HG03060 (cell line): ENCODE data around the gene FGD6.
A peak's percentile ranks its signal among the peaks of the same experiment; 100 is the strongest.
"Not testable (repeated sequence)": the region's sequence is repeated elsewhere in the genome, so short reads cannot be mapped to it uniquely, and the experiment has no call there.

Experiments used
- ATAC-seq: cut with Tn5 transposase; IDR thresholded peaks from one replicate; pipeline ENCODE4 v1.9.1; 2021; ENCODE audit warnings: low read depth, moderate number of reproducible peaks; ENCODE audit not compliant: unreplicated experiment

FGD6 gene

DNA sequence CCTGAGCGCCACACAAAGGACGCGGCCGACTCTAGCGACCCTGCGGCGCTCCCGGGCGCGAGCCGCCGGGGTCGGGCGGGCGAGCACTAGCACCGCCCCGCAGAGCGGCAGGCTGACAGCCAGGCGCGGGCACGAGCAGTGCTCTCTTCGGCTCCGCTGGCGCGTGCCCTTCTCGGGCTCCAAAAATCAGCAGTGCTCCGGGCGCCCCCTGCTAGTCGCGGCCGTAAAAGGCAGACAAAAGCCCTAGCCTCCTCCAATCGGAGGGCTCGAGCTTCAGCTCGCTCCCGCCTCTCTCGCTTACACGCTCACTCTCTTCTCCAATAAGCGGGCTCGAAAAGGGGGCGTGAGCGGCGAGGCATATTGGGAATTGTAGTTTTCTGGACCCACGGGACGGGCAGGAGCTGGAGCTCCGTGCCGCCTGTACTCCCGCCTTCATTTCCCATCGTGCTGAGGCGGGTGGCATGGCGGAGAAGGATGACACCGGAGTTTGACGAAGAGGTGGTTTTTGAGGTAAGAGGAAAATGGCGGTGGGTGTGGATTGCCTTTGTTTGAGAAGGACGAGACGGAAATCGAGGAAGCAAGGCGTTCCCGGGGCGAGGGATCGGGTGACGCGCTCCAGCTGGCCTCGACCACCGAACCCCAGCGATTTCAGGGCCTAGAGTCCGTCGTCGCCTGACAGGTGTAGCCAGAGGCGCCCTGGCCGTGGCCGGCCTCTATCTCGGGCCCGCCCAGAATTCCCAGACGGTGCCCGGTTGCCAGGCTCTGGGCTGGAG lies at the start of gene FGD6, which contains the start of gene VEZT:
FGD6 (minus strand) TSS at position 91 of the 773 bp plus-strand sequence. CDS start 227 bp downstream, outside the sequence.
VEZT (plus strand) TSS at position 431 of the 773 bp plus-strand sequence; CDS start at position 475, 44 bp downstream.
- ATAC-seq, result peak; percentile 88

DNA sequence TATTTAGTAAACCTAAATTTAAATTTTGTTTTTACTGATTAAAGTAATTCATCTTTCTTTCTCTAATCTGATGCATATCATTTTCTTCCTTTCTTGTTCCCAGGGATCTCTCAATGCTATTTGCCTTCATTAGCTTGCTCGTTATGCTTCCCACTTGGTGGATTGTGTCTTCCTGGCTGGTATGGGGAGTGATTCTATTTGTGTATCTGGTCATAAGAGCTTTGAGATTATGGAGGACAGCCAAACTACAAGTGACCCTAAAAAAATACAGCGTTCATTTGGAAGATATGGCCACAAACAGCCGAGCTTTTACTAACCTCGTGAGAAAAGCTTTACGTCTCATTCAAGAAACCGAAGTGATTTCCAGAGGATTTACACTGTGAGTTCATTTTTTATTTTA lies 49.0 kb upstream of the FGD6 start:
- ATAC-seq, result no peak

DNA sequence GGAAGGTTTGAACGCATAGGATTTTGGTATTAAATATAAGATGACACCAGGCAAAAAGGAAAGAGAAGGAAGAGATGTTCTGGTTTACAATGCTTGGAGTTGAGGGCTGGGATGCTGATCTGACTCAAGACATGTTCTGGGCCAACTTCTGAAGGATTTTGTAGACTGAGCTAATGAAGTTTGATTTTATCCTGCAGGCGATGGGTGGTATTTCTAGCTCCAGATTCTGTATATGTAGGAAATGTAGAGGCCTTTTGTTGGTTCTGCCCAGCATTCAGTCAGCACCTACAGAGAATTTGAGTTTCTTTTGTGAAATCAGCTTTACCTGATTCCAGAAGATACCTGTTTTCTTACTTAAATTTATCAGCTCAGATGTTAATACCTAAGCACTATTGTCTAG lies 48.5 kb upstream of the FGD6 start:
- ATAC-seq, result no peak

DNA sequence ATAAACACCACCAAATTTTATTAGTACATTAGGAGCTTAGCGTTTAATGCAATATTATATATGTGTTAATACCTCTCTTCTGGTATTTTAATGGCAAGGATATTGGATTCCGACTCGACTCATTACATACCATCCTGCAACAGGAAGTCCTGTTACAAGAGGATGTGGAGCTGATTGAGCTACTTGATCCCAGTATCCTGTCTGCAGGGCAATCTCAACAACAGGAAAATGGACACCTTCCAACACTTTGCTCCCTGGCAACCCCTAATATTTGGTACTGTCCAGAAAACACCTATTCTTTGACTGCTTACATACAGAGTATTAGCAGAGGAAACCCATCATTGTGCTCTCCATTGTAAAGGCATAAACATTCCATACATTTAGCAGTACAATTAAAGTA lies 45.5 kb upstream of the FGD6 start:
- no peak for ATAC-seq

DNA sequence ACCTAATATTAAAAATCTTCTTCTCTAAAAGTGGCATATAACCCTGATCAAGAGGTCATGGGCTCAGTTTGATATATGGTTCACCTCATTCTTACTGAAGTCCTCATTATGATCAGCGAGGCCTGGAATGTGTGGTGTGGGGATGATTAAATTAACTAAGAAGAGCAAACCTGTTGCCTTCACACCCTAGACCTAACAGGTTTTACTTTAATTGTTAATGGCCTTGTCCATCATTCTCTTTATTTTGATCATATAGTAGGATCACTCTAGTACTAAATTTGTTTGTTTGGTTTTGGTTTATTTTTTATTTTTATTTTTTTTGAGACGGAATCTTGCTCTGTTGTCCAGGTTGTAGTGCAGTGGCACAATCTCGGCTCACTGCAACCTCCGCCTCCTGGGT lies 43.8 kb upstream of the FGD6 start:
- no peak for ATAC-seq

DNA sequence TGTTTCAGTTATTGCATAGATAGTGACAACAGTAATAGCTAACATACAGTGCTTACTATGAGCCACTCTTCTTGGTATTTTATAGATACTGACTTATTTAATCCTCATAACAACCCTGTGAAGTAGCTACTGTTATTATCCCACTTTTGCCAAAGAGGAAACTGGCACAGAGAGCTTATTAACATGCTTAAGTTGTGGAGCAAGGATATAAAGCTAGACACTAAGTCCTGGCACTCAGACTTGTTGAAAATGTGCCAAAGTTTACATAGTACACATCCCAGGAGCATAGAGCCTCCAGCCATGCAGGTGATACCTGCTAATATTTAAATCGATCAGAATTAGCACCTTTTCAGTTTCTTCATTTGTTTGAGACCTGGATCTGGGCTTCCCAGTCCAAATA lies 42.1 kb upstream of the FGD6 start:
- no peak for ATAC-seq

DNA sequence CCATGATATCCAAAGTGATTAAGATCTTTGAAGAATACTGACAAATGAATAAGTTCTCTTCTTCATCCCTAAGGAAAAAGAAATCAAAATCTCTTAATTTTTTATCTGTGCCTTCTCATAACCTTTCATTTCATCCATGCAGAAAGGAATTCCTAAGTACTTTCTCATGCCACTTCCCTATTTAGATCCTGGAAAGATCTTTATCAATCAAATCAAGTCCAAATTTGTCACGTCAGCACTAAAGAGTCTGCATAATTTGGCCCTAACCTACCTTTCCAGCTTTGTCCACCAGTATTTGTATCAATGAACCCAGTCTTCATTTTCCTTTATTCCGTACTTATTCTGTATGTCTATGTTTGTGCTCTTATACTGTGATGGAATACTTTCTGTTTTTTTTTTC lies 41.5 kb upstream of the FGD6 start:
- ATAC-seq, result no peak

DNA sequence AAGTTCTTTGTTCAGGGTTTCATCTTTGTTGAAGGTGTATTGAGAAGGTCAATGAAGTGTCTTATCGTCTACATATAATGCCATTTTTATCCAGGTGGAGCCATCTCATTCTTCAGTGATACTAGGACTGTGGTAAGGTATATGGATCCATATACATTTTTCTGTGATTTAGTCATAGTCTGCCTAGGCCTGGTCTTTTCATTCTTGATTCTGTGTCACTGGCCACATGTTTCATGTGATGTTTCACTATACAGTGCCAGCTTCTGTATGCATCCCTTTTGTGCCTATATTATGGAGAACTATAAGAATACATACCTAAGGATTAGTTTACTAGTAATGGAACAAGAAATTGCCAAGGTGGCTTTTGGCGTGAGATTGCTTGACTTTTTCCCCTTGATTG lies 40.9 kb upstream of the FGD6 start:
- ATAC-seq, result no peak

DNA sequence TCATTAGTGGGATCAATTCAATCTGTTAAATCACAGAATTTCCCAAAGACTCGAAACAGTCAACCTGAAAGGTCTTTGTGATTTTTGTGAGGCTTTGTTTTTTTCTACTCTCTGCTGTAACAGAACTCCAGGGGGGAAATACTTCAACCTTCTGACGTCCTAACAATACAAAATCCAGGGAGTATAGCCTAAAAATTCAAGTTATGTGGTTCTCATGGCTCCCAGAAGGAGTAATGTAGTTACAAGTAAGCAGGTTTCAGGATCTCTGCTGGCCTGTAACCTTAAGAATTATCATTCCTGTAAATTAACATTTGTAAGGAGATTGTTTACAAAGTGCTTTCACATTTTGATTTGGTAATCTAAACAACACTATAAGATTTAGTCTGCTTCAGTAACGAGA lies 40.3 kb upstream of the FGD6 start:
- ATAC-seq, result no peak

DNA sequence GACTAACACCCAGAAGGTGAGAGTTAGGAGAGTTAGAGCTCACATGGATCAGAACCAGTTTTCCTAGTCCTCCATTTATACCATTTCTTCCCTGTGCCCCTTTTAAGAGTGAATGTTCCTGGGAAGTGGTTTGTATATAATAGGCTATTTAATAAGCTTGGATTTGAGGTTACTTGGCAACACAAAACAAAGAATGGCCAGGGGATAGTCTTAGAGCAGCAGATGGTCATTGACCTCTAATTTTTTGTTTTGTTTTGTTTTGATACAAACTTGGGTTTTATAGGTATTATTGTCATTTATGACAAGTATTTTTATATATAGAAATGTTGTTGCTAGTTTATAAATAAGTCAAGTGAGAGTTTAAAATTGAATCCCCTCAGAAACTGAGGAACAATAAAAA lies 36.1 kb upstream of the FGD6 start:
- ATAC-seq, result no peak

DNA sequence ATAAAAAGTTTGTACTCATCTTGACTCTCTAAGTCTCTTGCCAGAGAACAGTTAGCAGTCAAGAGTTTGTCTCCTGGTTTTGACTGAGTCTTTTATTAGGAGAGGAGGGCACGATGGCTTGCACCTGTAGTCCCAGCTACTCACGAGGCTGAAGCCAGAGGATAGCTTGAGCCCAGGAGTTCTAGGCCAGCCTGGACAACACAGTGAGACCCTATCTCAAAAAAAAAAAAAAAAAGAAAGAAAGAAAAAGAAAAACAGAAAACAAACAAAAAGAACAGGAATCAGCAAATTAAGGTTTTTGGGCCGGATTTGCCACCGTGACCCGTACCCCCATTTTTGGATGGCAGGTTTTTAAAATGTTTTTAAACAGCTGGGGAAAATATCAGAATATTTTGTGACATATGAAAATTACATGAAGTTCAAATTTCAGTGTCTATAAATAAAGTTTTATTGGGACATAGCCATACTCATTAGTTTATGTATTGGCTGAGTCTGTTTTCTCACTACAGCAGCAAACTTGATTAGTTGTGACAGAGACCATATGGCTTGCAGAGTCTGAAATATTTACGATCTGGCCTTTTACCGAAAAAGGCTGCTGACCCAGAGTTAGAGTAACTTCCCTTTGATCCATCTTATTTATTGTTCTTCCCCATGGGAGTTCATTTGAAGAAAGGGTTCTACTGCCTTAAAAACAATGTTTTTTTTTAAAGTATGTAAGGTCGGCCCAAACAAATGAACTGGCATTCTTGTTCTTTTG lies 31.5 kb upstream of the FGD6 start:
- ATAC-seq, result no peak

DNA sequence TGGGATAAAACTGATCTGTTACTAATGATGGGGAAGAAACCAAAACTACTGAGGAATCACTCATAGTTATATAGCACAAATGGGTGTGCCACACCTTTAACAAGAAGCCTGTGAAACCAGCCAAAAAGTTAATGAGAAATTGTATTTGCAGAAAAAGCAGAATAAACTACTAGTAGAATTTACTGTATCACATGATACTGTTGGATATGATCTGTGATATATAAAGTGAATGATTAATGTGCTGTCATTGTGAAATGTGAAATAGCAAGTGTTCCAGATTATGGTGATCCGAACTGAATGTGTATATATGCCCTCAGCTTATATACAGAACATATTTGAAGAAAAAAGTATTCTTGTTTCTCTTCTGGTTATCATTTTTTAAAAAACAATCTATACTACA lies 30.8 kb upstream of the FGD6 start:
- ATAC-seq, result no peak

DNA sequence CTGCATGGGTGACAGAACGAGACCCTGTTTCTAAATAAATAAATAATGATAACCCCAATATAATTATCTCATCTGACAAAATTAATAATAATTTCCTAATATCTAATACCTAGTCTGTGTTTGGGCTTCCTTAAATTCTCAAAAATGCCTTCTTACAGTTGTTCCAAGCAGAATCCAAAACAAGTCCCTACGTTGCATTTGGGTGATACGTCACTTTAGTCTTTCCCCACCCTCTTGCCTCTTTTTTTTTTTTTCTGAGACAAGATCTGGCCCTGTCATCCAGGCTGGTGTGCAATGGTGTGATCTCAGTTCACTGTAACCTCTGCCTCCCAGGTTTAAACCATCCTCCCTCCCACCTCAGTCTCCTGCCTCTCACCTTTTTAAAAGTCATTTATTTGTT lies 27.1 kb upstream of the FGD6 start:
- no peak for ATAC-seq

DNA sequence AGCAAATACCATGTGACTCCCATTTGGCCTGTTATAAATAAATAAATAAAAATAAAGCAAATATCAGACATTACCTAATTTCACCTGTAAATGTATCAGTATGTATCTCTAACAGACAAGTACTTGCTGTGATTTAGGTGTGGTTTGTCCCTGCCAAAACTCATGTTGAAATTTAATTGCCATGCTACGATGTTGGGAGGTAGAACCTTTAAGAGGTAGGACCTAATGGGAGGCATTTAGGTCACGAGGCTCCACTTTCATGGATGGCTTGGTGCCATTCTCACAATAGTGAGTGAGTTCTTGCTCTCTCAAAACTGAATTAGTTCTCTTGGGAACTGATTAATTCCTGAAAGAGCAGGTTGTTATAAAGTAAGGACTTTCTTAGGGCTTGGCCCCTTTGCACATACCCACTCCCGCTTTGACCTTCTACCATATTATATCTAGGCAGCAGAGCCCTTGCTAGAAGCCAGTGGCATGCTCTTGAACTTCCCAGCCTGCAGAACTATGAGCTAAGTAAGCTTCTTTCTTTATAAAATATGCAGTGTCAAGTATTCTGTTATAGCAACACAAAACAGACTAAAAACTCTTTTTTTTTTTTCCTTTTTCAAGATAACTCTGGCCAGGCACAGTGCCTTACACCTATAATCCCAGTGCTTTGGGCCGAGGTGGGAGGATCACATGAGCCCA lies 26.4 kb upstream of the FGD6 start:
- no peak for ATAC-seq

DNA sequence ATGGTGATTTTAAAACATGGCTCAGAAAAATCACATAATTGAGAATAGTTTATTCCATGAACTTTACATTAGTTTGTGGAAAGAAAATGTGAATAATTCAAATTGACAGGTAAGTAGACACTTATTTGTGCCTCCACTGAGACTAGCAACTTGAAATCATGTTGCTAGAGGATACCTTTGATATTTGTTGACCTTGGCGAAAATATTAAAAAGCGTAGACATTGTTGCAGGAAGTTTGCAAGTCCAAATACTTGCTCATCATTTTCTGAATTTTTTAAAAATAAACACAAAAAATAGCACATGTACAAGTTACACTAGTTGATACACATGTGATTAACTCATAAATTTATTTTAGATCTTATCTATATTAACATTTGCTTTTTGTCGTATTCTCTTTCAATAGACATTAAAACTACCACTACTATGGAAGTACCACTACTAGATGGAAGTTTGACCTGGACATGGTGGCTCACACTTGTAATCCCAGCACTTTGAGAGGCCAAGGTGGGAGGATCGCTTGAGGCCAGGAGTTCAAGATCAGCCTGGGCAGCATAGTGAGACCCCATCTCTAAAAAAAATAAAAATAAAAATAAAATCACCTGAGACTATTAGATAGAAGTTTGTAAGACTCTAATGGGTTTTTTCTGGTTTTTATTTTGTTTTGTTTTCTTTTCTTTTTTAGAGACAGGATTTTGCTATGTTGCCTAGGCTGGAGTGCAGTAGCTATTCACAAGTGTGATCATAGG lies 24.7 kb upstream of the FGD6 start:
- ATAC-seq, result no peak

DNA sequence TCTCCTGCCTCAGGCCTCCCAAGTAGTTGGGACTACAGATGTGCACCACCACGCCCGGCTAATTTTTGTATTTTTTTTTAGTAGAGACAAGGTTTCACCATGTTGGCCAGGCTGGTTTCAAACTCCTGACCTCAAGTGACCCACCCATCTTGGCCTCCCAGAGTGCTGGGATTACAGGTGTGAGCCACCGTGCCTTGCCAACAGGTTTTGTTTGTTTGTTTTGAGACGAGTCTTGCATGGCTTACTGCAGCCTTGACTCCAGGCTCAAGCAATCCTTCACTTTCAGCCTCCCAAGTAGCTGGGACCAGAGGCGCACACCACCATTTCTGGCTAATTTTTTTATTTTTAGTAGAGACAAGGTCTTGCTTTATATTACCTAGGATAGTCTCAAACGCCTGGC lies 23.9 kb upstream of the FGD6 start:
- not testable (repeated sequence) for ATAC-seq

DNA sequence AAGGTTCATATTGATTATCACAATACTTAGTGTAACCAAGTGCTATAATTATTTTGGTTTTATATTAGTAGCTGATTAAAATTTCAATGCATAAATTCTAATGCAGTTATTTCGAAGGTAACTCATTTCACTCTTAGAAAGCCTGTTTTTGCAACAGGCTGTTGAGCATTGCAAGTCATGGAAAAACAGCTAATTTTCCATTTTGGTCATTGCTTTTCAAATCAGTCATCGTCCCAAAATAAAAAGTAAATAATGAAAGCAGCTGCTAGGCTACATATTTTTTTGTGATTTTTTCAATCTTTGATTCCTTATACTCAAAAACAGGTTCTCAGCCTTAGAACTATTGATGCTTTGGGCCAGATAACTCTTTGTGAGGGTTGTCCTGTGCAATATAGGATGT lies 23.3 kb upstream of the FGD6 start:
- ATAC-seq, result no peak

DNA sequence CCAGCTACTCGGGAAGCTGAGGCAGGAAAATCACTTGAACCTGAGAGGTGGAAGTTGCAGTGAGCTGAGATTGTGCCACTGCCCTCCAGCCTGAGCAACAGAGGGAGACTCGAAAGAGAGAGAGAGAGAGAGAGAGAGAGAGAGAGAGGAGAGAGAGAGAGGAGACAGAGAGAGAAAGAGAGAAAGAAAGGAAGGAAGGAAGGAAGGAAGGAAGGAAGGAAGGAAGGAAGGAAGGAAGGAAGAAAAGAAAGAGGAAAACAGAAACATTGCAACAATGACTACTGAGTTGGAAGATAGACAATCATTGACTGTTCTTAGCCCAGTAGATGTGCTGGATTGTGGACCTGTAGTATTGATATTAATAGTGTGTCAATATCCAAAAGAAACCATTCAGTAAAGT lies 22.6 kb upstream of the FGD6 start:
- not testable (repeated sequence) for ATAC-seq

DNA sequence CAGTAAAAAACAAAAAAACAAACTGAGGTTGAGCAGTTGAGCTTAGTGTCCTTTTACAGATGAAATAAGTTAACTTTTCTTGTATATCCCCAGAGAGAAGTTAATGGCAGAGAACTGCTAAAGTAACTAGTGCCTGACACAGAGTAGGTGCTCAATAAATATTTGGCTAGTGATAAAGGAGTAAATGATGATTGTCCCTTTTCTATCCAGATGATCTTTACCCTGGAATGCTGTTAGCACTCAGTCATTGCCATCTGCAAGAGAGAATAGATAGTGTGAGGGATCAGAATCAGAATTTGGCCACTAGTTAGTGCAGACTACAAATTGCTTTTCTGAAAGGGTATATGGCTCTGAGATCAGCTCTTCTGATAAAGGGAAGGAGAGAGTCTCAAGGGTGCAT lies 21.9 kb upstream of the FGD6 start:
- no peak for ATAC-seq

DNA sequence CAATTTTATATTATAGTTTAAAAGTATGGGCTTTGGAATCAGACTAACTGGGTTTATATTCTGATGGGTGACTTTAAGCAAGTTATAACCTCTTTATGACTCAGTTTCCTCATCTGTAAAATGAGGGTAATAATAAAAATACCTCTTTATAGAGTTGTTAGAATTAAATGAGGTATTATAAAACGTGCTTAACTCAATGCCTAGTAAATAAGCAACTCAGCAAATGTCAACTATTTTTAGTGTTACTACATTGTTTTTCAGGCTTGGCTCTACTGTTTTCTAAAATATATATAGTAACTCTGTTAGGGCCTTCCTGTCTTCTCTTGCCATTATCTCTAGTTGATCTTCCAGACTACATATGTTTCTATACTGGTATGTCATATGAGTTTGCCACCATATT lies 20.9 kb upstream of the FGD6 start:
- no peak for ATAC-seq

DNA sequence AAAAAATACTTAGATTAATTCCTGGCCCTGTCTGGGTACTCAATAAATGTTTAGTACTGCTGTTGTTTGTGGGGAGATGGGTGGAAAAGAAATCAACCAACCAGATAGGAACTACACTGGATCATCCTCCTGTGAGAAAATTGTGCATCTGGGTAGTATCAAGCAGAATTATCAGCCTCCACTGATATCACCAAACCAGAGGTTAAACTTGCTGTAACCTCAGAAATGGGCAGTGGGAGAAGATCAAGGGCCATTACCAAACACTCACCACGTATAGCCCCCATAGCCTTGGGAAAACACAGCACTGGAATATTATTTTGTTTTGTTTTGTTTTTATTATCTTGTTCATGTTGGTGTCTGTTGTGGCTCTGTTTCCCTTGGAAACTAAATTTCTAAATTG lies 20.0 kb upstream of the FGD6 start:
- no peak for ATAC-seq
